HG03432 (cell line): ENCODE data around the gene CABLES1.
A peak's percentile ranks its signal among the peaks of the same experiment; 100 is the strongest.
"Not testable (repeated sequence)": the region's sequence is repeated elsewhere in the genome, so short reads cannot be mapped to it uniquely, and the experiment has no call there.

ENCODE experiments used
- ATAC-seq: cut with Tn5 transposase; IDR thresholded peaks from one replicate; pipeline ENCODE4 v1.9.1; 2021; ENCODE audit warnings: mild to moderate bottlenecking, moderate library complexity; ENCODE audit not compliant: unreplicated experiment

The CABLES1 gene

DNA sequence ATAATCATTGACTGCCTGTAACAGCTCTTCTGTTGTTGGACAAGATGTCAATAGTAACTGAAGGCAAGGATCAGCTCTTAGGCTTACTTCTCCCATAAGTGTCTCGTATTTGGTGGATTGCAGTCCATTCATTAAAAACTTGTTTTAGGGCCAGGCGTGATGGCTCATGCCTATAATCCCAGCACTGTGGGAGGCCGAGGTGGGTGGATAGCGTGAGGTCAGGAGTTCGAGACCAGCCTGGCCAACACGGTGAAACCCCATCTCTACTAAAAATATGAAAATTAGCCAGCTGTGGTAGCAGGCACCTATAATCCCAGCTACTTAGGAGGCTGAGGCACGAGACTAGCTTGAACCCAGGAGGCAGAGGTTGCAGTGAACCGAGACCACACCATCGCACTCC is 26.1 kb upstream of the CABLES1 start:
- ATAC-seq = not testable (repeated sequence)

GRCh38 chr18:23113576-23113975 is 21.7 kb upstream of the CABLES1 start:
- ATAC-seq = no peak

GRCh38 chr18:23114171-23114881 is 21.0 kb upstream of the CABLES1 start:
- no peak for ATAC-seq

DNA sequence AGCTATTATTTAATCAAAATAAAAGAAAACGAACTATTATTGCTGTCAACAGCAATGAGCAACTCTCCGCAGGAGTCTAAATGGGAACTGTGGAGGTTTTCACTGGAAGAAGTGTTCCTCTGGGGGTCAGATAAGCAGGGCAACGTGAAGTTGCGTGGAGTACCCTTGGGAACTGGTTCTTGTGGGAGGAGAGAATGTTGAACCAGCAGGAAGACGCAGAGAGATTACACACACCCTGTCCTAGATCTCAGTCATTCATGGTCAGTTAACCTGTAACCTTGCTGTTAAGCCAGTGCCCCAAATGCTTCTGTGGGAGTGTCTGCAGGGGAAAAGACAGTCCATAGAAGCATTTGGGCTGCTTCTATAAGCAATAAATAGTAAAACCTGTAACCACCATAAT is 20.4 kb upstream of the CABLES1 start:
- no peak for ATAC-seq

GRCh38 chr18:23115683-23116096 is 19.6 kb upstream of the CABLES1 start:
- ATAC-seq = no peak

DNA sequence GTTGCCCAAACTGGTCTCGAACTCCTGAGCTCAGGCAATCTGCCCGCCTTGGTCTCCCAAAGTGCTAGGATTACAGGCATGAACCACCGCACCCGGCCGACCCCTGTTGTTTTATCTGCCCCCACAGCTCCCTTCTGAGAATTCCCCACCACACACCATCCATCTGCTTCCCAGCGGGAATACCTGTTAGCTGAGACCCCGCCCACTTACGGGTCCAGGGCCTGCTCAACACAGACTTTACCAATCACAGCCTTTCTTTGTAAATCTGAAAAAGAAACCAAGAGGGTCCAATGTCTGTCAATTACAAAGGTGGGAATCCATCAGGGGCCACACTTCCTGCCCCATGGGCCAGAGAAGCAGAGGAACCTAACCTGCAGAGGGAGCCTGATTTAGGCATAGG is 14.2 kb upstream of the CABLES1 start:
- ATAC-seq = no peak

GRCh38 chr18:23122334-23123229 is 12.7 kb upstream of the CABLES1 start:
- no peak for ATAC-seq

GRCh38 chr18:23126376-23127056 is 8.8 kb upstream of the CABLES1 start:
- ATAC-seq = no peak

- ATAC-seq = no peak
Measured at GRCh38 chr18:23127090-23127489, 8.2 kb upstream of the CABLES1 start.

DNA sequence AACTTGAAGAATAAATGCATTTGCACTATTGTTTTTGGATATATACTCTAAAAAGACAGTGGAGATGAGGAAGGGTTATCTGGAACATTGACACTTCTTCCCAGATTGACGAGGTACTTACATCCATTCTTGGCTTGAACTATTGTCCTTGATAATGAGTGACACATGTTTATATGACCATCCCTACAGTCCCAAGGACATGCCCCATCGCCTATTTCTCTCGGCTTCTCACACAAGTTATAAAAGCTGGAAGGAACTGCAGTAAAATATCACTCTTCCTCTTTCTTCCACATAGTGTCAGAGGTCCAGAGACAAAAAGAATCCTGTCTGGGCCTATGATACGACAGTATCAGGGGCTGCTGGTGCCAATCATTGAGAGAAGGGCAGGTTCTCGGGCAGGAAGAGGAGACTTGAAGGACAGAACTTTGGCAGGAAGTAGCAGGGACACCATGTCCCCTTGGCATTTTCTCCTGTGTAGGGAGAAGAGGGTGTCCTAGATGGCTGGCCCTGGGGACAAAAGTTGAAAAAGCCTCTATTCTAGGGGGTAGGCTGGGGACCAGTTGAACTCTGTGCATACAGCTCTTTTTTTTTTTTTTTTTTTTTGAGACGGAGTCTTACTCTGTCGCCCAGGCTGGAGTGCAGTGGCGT is 5.8 kb upstream of the CABLES1 start:
- ATAC-seq = no peak

- ATAC-seq = no peak
Measured at GRCh38 chr18:23131693-23132319, 3.5 kb upstream of the CABLES1 start.

- ATAC-seq = peak; percentile 47
Measured at GRCh38 chr18:23133860-23134779, 1.2 kb upstream of the CABLES1 start.

DNA sequence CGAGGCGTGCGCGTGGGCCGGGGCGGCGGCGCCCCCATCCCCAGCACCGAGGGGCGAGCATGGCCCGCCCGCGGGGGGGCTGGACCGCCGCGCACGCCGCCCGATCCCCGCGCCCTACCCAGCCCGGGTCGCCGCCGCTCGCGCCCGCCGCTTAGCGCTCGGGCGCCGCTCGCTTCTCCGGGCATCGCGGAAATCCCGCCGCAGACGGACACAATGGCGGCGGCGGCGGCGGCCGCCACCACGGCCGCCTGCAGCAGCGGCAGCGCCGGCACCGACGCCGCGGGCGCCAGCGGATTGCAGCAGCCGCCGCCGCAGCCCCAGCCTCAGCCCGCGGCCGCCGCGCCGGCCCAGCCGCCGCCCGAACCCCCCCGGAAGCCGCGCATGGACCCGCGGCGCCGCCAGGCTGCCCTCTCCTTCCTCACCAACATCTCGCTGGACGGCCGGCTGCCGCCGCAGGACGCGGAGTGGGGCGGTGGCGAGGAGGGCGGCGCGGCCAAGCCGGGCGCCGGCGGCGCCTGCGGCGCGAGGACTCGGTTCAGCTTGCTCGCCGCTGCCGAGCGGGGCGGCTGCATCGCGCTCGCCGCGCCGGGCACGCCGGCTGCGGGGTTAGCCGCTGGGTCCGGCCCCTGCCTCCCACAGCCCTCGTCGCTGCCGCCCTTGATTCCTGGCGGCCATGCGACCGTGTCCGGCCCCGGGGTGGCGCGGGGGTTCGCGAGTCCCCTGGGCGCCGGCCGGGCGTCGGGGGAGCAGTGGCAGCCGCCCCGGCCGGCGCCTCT is 453 bp downstream of the CABLES1 start:
- ATAC-seq = peak; percentile 28

- ATAC-seq = peak; percentile 20
Measured at GRCh38 chr18:23136326-23137096, 1.2 kb downstream of the CABLES1 start.

- ATAC-seq = no peak
Measured at GRCh38 chr18:23137097-23137635, 1.9 kb downstream of the CABLES1 start.

GRCh38 chr18:23137788-23138216 is 2.5 kb downstream of the CABLES1 start:
- ATAC-seq = no peak

GRCh38 chr18:23138471-23138870 is 3.2 kb downstream of the CABLES1 start:
- ATAC-seq = no peak
